Liver (tissue), 3 donors: ENCODE data around the gene LRRC18.

ENCODE experiments used
- CTCF ChIP-seq: fragments of 150-350 bp; IDR thresholded peaks from 2 replicates; pipeline ENCODE4 v1.5.1; 2017; ENCODE audit warnings: improper control_type of control experiment, low read depth, low read length; ENCODE audit not compliant: missing input control
- EGR1 ChIP-seq, 2 donors: IDR thresholded peaks; 2 replicates each; pipeline ENCODE4 v1.6.1; 2016 to 2018; ENCODE audit warnings: antibody characterized with exemption in 2 of 2, low read depth in 2 of 2
- JUND ChIP-seq, 2 donors: IDR thresholded peaks; 2 replicates each; pipeline ENCODE4 v1.6.1; 2016; ENCODE audit warnings: antibody characterized with exemption in 2 of 2
- MAX ChIP-seq: IDR thresholded peaks from 2 replicates; pipeline ENCODE4 v1.6.1; 2016; ENCODE audit warnings: antibody characterized with exemption
- RAD21 ChIP-seq, 2 donors: IDR thresholded peaks; 2 replicates each; pipeline ENCODE4 v1.6.1; 2016; ENCODE audit warnings: antibody characterized with exemption in 2 of 2, mild to moderate bottlenecking in 2 of 2
- donor health status: healthy.
- donor health status: healthy.

GRCh38 chr10:48940958-48941357, 1.3 kb upstream of the LRRC18 start:
- TF ChIP-seq CTCF, result no peak
- TF ChIP-seq MAX, result no peak
- no peak for TF ChIP-seq RAD21 (IDR thresholded peaks at IDR 0.05)
- TF ChIP-seq JUND (IDR thresholded peaks at IDR 0.05), result no peak
- TF ChIP-seq EGR1 (IDR thresholded peaks at IDR 0.05; ENCODE audit: low read depth in 2 of 2), result no peak
